HCT116 (cell line): Measurements from ENCODE around the gene LYL1. TPM values are rescaled to one million over a fixed set of nuclear protein-coding genes. Genes with fewer than 3 reads are reported as not detected.

ENCODE experiments used
- ATAC-seq: fragments of 200-7000 bp; cut with Tn5 transposase; 2 replicates; pipeline ENCODE4 v1.9.1; 2020; ENCODE audit warnings: mild to moderate bottlenecking, moderate library complexity
- BruUV-seq: library from RNA; stranded (reverse); fragments of 400-500 nt; replicated peaks from 2 replicates; lab custom pipeline; 2021; lab: Mats Ljungman, UMichigan
- CTCF ChIA-PET: fragments of 300-600 bp; sonication (Branson Sonifier 250); formaldehyde crosslinking; loops from one replicate; lab custom pipeline; 2021; ENCODE audit warnings: antibody characterized with exemption; lab: Charles Lee
- POLR2A ChIA-PET: fragments of 300-600, 350-600 bp; sonication (Branson Sonifier 250); formaldehyde crosslinking; loops from one replicate; lab custom pipeline; 2021; ENCODE audit warnings: antibody characterized with exemption; lab: Charles Lee
- RAD21 ChIA-PET, 2 experiments: fragments of 300-600 bp; sonication (Branson Sonifier 250); formaldehyde crosslinking; loops; one replicate each; lab custom pipeline; 2023; ENCODE audit warnings: low total read pairs in 2 of 2; ENCODE audit not compliant: uncharacterized antibody in 2 of 2, unreplicated experiment in 2 of 2, low non-redundant PET in 1 of 2; lab: Charles Lee
- DNase-seq: peaks from one replicate; pipeline ENCODE4 v3.0.0-alpha.2; 2010; ENCODE audit warnings: low read depth, low spot score
- H2AFZ ChIP-seq: fragments of 200-600 bp; shearing (Covaris generic), sonication (generic); 2 replicates; pipeline ENCODE4 v1.6.1; 2017; ENCODE audit warnings: low read depth, mixed run types, mixed read lengths, antibody characterized with exemption, low read length; ENCODE audit not compliant: poor library complexity, severe bottlenecking
- H3K27ac ChIP-seq: 2 replicates; pipeline ENCODE4 v1.5.1; 2012; ENCODE audit warnings: low read depth, low read length
- H3K27me3 ChIP-seq: fragments of 200-600 bp; sonication (generic); 2 replicates; pipeline ENCODE4 v1.6.1; 2016; ENCODE audit warnings: mixed run types, low read length, mixed read lengths; ENCODE audit not compliant: insufficient read depth
- H3K36me3 ChIP-seq, 2 experiments: fragments of 200-500 bp in 1 of 2; fragments of 200-600 bp in 1 of 2; sonication (Bioruptor generic) in 1 of 2; sonication (generic) in 1 of 2; 2 replicates each; pipeline versions ENCODE4 v1.5.1 to v1.6.1; 2014 to 2016; ENCODE audit warnings: low read length in 2 of 2, inconsistent platforms in 1 of 2, mixed read lengths in 1 of 2, mixed run types in 1 of 2; ENCODE audit not compliant: insufficient read depth in 2 of 2, control insufficient read depth in 1 of 2
- H3K4me1 ChIP-seq, 2 experiments: fragments of 200-600 bp in 1 of 2; sonication (generic) in 1 of 2; 2 replicates each; pipeline versions ENCODE4 v1.5.1 to v1.6.1; 2012 to 2017; ENCODE audit warnings: low read length in 2 of 2, inconsistent platforms in 1 of 2, mild to moderate bottlenecking in 1 of 2, mixed read lengths in 1 of 2, mixed run types in 1 of 2, moderate library complexity in 1 of 2; ENCODE audit not compliant: insufficient read depth in 2 of 2, control insufficient read depth in 1 of 2
- H3K4me2 ChIP-seq: fragments of 200-600 bp; sonication (generic); 2 replicates; pipeline ENCODE4 v1.6.1; 2017; ENCODE audit warnings: mixed run types, low read length, mixed read lengths
- H3K4me3 ChIP-seq, 2 experiments: fragments of 200-600 bp in 1 of 2; sonication (generic) in 1 of 2; replicated peaks in 1 of 2; 2 replicates each; pipeline ENCODE4 v1.5.1; 2011 to 2016; ENCODE audit warnings: low read length in 2 of 2, control low read depth in 1 of 2, low read depth in 1 of 2, mild to moderate bottlenecking in 1 of 2, mixed read lengths in 1 of 2, mixed run types in 1 of 2
- H3K79me2 ChIP-seq: fragments of 200-600 bp; sonication (generic); 2 replicates; pipeline ENCODE4 v1.6.1; 2017; ENCODE audit warnings: mild to moderate bottlenecking, mixed run types, low read length, moderate library complexity, mixed read lengths; ENCODE audit not compliant: insufficient read depth
- H3K9ac ChIP-seq: fragments of 200-600 bp; sonication (generic); 2 replicates; pipeline ENCODE4 v1.6.1; 2016; ENCODE audit warnings: low read length, mixed read lengths
- H3K9me2 ChIP-seq: fragments of 200-600 bp; sonication (generic), shearing (Covaris generic); 2 replicates; pipeline ENCODE4 v1.6.1; 2017; ENCODE audit warnings: mixed run types, mild to moderate bottlenecking, moderate library complexity; ENCODE audit not compliant: insufficient read depth
- H3K9me3 ChIP-seq, 2 experiments: fragments of 200-500 bp in 1 of 2; fragments of 200-600 bp in 1 of 2; sonication (Bioruptor generic) in 1 of 2; sonication (generic) in 1 of 2; 2 replicates each; pipeline ENCODE4 v1.6.1; 2014 to 2017; ENCODE audit warnings: low read length in 2 of 2, mixed read lengths in 2 of 2, inconsistent platforms in 1 of 2, low read depth in 1 of 2, mild to moderate bottlenecking in 1 of 2, mixed run types in 1 of 2, moderate library complexity in 1 of 2; ENCODE audit not compliant: control insufficient read depth in 1 of 2, insufficient read depth in 1 of 2
- H4K20me1 ChIP-seq: fragments of 200-600 bp; sonication (generic), shearing (Covaris generic); 2 replicates; pipeline ENCODE4 v1.6.1; 2017; ENCODE audit warnings: mixed run types, mild to moderate bottlenecking, moderate library complexity; ENCODE audit not compliant: insufficient read depth
- ATF3 ChIP-seq: IDR thresholded peaks from 2 replicates; pipeline ENCODE4 v1.6.1; 2012
- ELF1 ChIP-seq: IDR thresholded peaks from 2 replicates; pipeline ENCODE4 v1.6.1; 2012; ENCODE audit warnings: low read depth, borderline replicate concordance
- FOSL1 ChIP-seq: IDR thresholded peaks from 2 replicates; pipeline ENCODE4 v1.6.1; 2012; ENCODE audit warnings: low read depth
- JUND ChIP-seq: IDR thresholded peaks from 2 replicates; pipeline ENCODE4 v1.6.1; 2012
- SP1 ChIP-seq: IDR thresholded peaks from 2 replicates; pipeline ENCODE4 v1.6.1; 2012; ENCODE audit warnings: low read depth
- YY1 ChIP-seq: IDR thresholded peaks from 2 replicates; pipeline ENCODE4 v1.6.1; 2011; ENCODE audit warnings: low read length, low read depth, moderate library complexity, mild to moderate bottlenecking; ENCODE audit not compliant: insufficient replicate concordance; ENCODE audit errors: extremely low read depth
- ZBTB33 ChIP-seq: IDR thresholded peaks from 2 replicates; pipeline ENCODE4 v1.6.1; 2011; ENCODE audit warnings: mild to moderate bottlenecking, low read length, moderate library complexity; ENCODE audit not compliant: insufficient replicate concordance; ENCODE audit errors: extremely low read depth
- ZFX ChIP-seq: fragments of 450-650 bp; IDR thresholded peaks from 2 replicates; pipeline ENCODE4 v1.6.1; 2017
- intact Hi-C: fragments of 100-400 bp; cut with micrococcal nuclease; formaldehyde crosslinking; loops from 2 replicates; pipeline ENCODE4 v1.10.0; 2022
- total RNA-seq: library from RNA; stranded (reverse); gene quantifications from one replicate; pipeline ENCODE4 v1.2.1, GENCODE V29; 2021; ENCODE audit not compliant: unreplicated experiment

The LYL1 gene
- total RNA-seq, 1 experiment from 2014 or later = 2.6 TPM

- H3K36me3 ChIP-seq = no peaks in the 10 kb centered on the region
- ChIA-PET CTCF (no interaction called here), POLR2A (no interaction called here), RAD21 (interaction anchor here in 1 of 2 experiments (0.9 kb wide), 1 partner anchor 108 kb away, joined by 3 read pairs; no protein-coding TSS in a partner anchor)
- no peaks in the 10 kb centered on the region for H3K79me2 ChIP-seq
- no peaks in the 10 kb centered on the region for H4K20me1 ChIP-seq
- ATAC-seq = no peak
- H2AFZ ChIP-seq = no peak overlapping the region
- intact Hi-C loops = no loop called here
- H3K9me2 ChIP-seq = no peaks in the 10 kb centered on the region
- TF ChIP-seq ELF1 (no peak), YY1 (no peak)
- H3K9ac ChIP-seq = no peak overlapping the region
- H3K9me3 ChIP-seq = no peaks in the 10 kb centered on the region
- no peak for DNase-seq
- peaks cover 2 to 5% of the 10 kb centered on the region in 2 experiments; a peak in 2 of 4 replicates for H3K4me1 ChIP-seq
- no TSS peak for BruUV-seq
- no peak overlapping the region for H3K27ac ChIP-seq
- H3K27me3 ChIP-seq = no peaks in the 10 kb centered on the region
- no peak overlapping the region for H3K4me3 ChIP-seq
- no peak overlapping the region for H3K4me2 ChIP-seq
These were observed 17.0 kb downstream of the LYL1 start for GRCh38 chr19:13085666-13086065.

- H3K4me2 ChIP-seq = no peak overlapping the region
- H3K9ac ChIP-seq = no peak overlapping the region
- BruUV-seq = no TSS peak
- no peaks in the 10 kb centered on the region for H3K9me2 ChIP-seq
- H3K27me3 ChIP-seq = no peaks in the 10 kb centered on the region
- H4K20me1 ChIP-seq = no peaks in the 10 kb centered on the region
- H3K4me1 ChIP-seq = peaks cover 16 to 17% of the 10 kb centered on the region in 2 experiments
- ATAC-seq (no peak), DNase-seq (no peak)
- intact Hi-C loops = no loop called here
- H3K27ac ChIP-seq = no peak overlapping the region
- no peak overlapping the region for H3K4me3 ChIP-seq
- TF ChIP-seq FOSL1 (no peak), ATF3 (no peak), ZFX (no peak), SP1 (no peak), YY1 (no peak), ELF1 (no peak), ZBTB33 (no peak), JUND (no peak)
- H3K36me3 ChIP-seq = no peaks in the 10 kb centered on the region
- ChIA-PET RAD21 (no interaction called here), POLR2A (no interaction called here), CTCF (interaction anchor here (2.5 kb wide), 1 partner anchor 10 kb away, joined by 9 read pairs; no protein-coding TSS in a partner anchor)
- H2AFZ ChIP-seq = no peak overlapping the region
- H3K79me2 ChIP-seq = no peaks in the 10 kb centered on the region
- H3K9me3 ChIP-seq = no peaks in the 10 kb centered on the region
These were observed 19.0 kb downstream of the LYL1 start for GRCh38 chr19:13083627-13084026.
